GM21423 (cell line): ENCODE results near the gene ARF3.

Experiments
- ATAC-seq: cut with Tn5 transposase; IDR thresholded peaks from one replicate; pipeline ENCODE4 v1.9.1; 2021; ENCODE audit warnings: mild to moderate bottlenecking, moderate library complexity; ENCODE audit not compliant: unreplicated experiment

ARF3 gene

GRCh38 chr12:48957141-48958048, at the start of gene ARF3:
Gene ARF3, minus strand, starts transcription at chr12:48957487. Its CDS starts 16,392 bp downstream, at chr12:48941095.
- ATAC-seq: peak; percentile 83

- no peak for ATAC-seq
Measured at GRCh38 chr12:49000346-49000745, 43.1 kb upstream of the ARF3 start.

- ATAC-seq: no peak
Measured at GRCh38 chr12:48999371-49000131, 42.3 kb upstream of the ARF3 start, which contains the start of gene DDN. Gene DDN, minus strand, starts transcription at chr12:48999375. Its CDS starts 88 bp downstream, at chr12:48999287.

GRCh38 chr12:48998497-48999353, 41.4 kb upstream of the ARF3 start:
- peak; percentile 9 for ATAC-seq

GRCh38 chr12:48997719-48998496, 40.6 kb upstream of the ARF3 start:
- peak; percentile 48 for ATAC-seq

- no peak for ATAC-seq
Measured at GRCh38 chr12:48996794-48997718, 39.8 kb upstream of the ARF3 start.

- ATAC-seq: no peak
Measured at GRCh38 chr12:48995086-48995879, 38.0 kb upstream of the ARF3 start.

GRCh38 chr12:48994224-48995085, 37.2 kb upstream of the ARF3 start:
- no peak for ATAC-seq

GRCh38 chr12:48993787-48994186, 36.5 kb upstream of the ARF3 start:
- no peak for ATAC-seq

GRCh38 chr12:48991247-48992050, 34.2 kb upstream of the ARF3 start:
- no peak for ATAC-seq

GRCh38 chr12:48990552-48990951, 33.3 kb upstream of the ARF3 start:
- ATAC-seq: no peak

- ATAC-seq: no peak
Measured at GRCh38 chr12:48988030-48988649, 30.9 kb upstream of the ARF3 start.

- no peak for ATAC-seq
Measured at GRCh38 chr12:48986720-48987291, 29.5 kb upstream of the ARF3 start.

GRCh38 chr12:48985901-48986300, 28.6 kb upstream of the ARF3 start:
- no peak for ATAC-seq

- ATAC-seq: no peak
Measured at GRCh38 chr12:48985475-48985897, 28.2 kb upstream of the ARF3 start.
